ENCODE results near the gene GRPEL1. TPM values are rescaled to one million over a fixed set of nuclear protein-coding genes. Genes with fewer than 3 reads are reported as not detected.

Gene GRPEL1
- total RNA-seq, 1 experiment from 2014 or later, result 80.1 TPM

DNA sequence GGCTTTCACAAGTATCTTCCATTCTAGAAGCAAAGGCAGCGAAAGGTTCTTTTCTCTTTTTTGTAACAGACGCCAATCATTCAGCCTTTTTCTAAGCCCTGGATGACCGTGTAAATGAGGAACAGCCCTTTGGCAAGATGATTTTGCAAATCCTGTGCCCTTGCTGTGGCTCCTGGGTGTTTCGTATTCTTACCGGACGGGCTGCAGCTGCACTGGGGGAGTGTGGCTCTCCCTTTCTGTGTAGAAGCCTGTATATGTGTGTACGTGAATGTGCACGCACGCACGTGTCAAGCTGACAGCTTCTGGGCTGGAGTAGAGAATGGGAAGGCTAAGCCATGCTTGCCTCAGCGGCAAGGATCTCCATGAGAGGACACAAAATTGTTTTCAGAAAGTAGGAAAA lies 8.2 kb downstream of the GRPEL1 start (continued):
- TF ChIP-seq, protein P1, sequence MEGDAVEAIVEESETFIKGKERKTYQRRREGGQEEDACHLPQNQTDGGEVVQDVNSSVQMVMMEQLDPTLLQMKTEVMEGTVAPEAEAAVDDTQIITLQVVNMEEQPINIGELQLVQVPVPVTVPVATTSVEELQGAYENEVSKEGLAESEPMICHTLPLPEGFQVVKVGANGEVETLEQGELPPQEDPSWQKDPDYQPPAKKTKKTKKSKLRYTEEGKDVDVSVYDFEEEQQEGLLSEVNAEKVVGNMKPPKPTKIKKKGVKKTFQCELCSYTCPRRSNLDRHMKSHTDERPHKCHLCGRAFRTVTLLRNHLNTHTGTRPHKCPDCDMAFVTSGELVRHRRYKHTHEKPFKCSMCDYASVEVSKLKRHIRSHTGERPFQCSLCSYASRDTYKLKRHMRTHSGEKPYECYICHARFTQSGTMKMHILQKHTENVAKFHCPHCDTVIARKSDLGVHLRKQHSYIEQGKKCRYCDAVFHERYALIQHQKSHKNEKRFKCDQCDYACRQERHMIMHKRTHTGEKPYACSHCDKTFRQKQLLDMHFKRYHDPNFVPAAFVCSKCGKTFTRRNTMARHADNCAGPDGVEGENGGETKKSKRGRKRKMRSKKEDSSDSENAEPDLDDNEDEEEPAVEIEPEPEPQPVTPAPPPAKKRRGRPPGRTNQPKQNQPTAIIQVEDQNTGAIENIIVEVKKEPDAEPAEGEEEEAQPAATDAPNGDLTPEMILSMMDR (IDR thresholded peaks at IDR 0.05 in 2 of 3, conservative IDR thresholded peaks at IDR 0.05 in 1 of 3; ENCODE audit: borderline replicate concordance in 1 of 3, insufficient read depth in 1 of 3, low read depth in 2 of 3, low read length in 2 of 3), result no peak
- TF ChIP-seq SP1 (IDR thresholded peaks at IDR 0.05; ENCODE audit: low read depth) (no peak), TCF7L2 (IDR thresholded peaks at IDR 0.05; ENCODE audit: borderline replicate concordance, extremely low read depth, insufficient read depth, insufficient read length) (no peak), EGR1 (IDR thresholded peaks at IDR 0.05; ENCODE audit: low read depth) (no peak), ZFX (IDR thresholded peaks at IDR 0.05) (no peak), FOSL1 (IDR thresholded peaks at IDR 0.05; ENCODE audit: low read depth) (no peak)

DNA sequence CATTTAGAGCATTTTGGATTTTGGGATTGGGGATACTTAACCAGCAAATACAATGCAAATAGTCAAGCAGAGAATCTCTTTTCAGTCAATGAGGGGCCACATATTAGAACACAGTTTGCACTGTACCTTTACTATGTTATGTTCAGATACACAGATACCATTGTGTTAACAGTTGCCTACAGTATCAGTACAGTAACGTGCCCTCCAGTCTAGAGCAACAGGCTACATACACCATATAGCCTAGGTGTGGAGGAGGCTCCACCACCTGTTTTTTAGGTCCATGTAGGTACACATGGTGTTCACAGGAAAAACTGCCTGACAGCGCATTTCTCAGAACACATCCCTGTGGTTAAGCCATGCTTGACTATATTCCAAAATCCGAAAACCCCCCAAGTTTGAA lies 9.1 kb downstream of the GRPEL1 start:
- H2AFZ ChIP-seq (ENCODE audit: low read depth, low read length, poor library complexity, severe bottlenecking), result no peak overlapping the region
- H3K79me2 ChIP-seq (ENCODE audit: insufficient read depth, low read length), result peaks cover 27% of the 10 kb centered on the region
- H3K9me3 ChIP-seq (ENCODE audit: control insufficient read depth in 1 of 2, insufficient read depth in 1 of 2, low read depth in 1 of 2, low read length in 2 of 2), result no peaks in the 10 kb centered on the region
- no peak overlapping the region for H3K27ac ChIP-seq (ENCODE audit: low read depth, low read length)
- H4K20me1 ChIP-seq (ENCODE audit: insufficient read depth), result no peaks in the 10 kb centered on the region
- H3K4me3 ChIP-seq (replicated peaks in 1 of 2; ENCODE audit: low read depth in 1 of 2, low read length in 2 of 2), result no peak overlapping the region
- no peak for ATAC-seq
- intact Hi-C loops (cut with micrococcal nuclease), result no loop called here
- ChIA-PET POLR2A (no interaction called here), RAD21 (ENCODE audit: low non-redundant PET in 1 of 2, low total read pairs in 2 of 2, uncharacterized antibody in 2 of 2, unreplicated experiment in 2 of 2) (no interaction called here), CTCF (no interaction called here)
- H3K36me3 ChIP-seq (ENCODE audit: control insufficient read depth in 1 of 2, insufficient read depth in 2 of 2, low read length in 2 of 2), result peaks cover 31 to 47% of the 10 kb centered on the region in 2 experiments
- no peaks in the 10 kb centered on the region for H3K4me1 ChIP-seq (ENCODE audit: control insufficient read depth in 1 of 2, insufficient read depth in 2 of 2, low read length in 2 of 2)
- H3K9me2 ChIP-seq (ENCODE audit: insufficient read depth), result no peaks in the 10 kb centered on the region
- H3K4me2 ChIP-seq (ENCODE audit: low read length), result no peak overlapping the region
- BruUV-seq (replicated peaks), result no TSS peak
- H3K27me3 ChIP-seq (ENCODE audit: insufficient read depth, low read length), result no peaks in the 10 kb centered on the region
- DNase-seq (ENCODE audit: low read depth, low spot score), result no peak
- TF ChIP-seq SIN3A (IDR thresholded peaks at IDR 0.05; ENCODE audit: low read depth) (no peak), CEBPB (IDR thresholded peaks at IDR 0.05; ENCODE audit: low read depth) (no peak)
- no peak overlapping the region for H3K9ac ChIP-seq (ENCODE audit: low read length)

Measured in HCT116 (cell line).